ENCODE data around the gene DIS3.

GRCh38 chr13:72805676-72806346 lies 24.1 kb upstream of the DIS3 start:
- TF ChIP-seq CTCF (IDR thresholded peaks at IDR 0.05) (no peak), POLR2A (IDR thresholded peaks at IDR 0.05; ENCODE audit: low read depth) (no peak)

Data from esophagus muscularis mucosa (tissue), 3 donors.